ENCODE results near the gene CLEC17A. TPM values are rescaled to one million over a fixed set of nuclear protein-coding genes. Genes with fewer than 3 reads are reported as not detected.
"Not testable (repeated sequence)": the region's sequence is repeated elsewhere in the genome, so short reads cannot be mapped to it uniquely, and the experiment has no call there.

Gene CLEC17A, protein sequence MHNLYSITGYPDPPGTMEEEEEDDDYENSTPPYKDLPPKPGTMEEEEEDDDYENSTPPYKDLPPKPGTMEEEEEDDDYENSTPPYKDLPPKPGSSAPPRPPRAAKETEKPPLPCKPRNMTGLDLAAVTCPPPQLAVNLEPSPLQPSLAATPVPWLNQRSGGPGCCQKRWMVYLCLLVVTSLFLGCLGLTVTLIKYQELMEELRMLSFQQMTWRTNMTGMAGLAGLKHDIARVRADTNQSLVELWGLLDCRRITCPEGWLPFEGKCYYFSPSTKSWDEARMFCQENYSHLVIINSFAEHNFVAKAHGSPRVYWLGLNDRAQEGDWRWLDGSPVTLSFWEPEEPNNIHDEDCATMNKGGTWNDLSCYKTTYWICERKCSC
- 0.09 TPM for total RNA-seq

DNA sequence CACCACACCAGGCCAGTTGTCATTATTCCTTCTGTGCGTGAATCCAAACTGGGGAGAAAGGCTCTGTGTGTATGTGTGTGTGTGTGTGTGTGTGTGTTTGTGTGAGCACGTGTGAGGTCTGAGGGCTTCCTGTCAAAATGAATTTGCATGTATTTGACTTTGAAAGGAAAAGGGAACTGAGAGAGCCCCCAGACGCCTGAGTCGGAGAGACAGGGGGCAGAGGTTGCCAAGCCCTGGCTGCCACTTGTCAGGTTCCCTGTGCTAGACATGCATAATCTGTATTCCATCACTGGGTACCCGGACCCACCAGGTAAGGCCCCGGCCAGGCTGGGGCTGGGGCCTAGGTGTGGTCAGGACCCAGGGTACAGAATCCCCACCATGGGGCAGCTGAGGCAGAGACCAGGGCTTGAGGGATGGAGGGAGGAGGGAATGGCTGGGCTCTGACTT, at the start of gene CLEC17A:
Gene CLEC17A (plus strand): TSS at position 191 of the 447 bp plus-strand sequence. CDS start 77 bp downstream, at position 268.
- DNase-seq (ENCODE audit: low spot score): no peak

GRCh38 chr19:14533450-14533849, 49.4 kb upstream of the CLEC17A start:
- no peak for DNase-seq (ENCODE audit: low spot score)

DNA sequence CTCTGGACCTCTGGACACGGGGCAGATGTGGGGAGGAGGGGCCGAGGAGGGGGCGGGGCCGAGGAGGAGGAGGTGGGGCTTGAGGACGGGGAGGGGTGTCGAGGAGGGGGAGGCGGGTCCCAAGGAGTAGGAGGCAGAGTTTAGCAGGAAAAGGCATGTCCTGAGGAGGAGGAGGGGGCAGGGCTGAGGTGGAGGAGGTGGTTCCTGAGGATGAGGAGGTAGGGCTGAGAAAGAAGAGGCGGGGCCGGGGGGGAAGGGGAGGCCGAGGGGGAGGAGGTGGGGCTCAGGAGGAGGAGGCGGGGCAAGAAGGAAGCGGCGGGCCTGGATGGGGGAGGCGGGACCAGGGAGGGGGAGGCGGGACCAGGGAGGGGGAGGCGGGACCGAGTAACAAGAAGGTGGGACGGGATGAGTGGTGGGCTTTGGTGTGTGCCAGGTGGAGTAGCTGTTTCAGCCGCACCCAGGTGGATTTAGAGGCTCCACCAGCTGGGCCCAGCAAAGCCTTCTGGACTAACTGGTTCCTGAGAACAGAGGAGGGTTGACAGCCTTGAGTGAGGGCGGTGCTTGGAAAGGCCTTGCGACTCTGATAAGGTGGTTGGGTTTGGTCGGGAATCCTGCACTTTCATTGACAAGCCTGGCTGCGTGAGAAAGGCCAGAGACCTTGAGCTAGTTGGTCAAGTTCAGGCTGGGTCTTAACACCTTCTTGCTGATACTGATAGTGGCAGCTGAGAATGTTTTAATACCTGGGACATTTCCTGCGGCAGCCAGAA, 45.8 kb upstream of the CLEC17A start:
- peak; percentile 77 for DNase-seq (ENCODE audit: low spot score)

- no peak for DNase-seq (ENCODE audit: low spot score)
Measured at GRCh38 chr19:14540741-14541525, 42.0 kb upstream of the CLEC17A start.

- DNase-seq (ENCODE audit: low spot score): not testable (repeated sequence)
Measured at GRCh38 chr19:14541979-14542378, 40.9 kb upstream of the CLEC17A start.

- no peak for DNase-seq (ENCODE audit: low spot score)
Measured at GRCh38 chr19:14542711-14543328, 40.1 kb upstream of the CLEC17A start.

DNA sequence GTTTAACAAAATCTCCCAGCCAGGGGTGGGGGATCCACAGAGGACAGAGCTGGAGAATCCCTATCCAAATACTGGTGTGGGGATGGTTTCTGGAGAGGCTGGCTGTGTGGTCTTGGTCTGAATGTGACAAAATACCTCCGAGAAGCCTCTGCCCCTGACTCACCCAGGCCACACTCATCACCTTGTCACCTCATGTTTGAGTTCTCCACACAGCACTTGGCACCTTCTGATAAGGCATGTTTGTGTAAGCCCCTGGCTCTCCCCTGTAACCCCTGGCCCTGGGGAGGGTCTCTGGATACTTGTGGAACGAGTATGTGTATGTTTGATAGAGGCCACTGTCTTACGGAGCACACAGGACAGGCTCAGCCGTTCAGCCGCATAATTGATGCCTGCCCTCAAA, 38.8 kb upstream of the CLEC17A start:
- DNase-seq (ENCODE audit: low spot score): no peak

DNA sequence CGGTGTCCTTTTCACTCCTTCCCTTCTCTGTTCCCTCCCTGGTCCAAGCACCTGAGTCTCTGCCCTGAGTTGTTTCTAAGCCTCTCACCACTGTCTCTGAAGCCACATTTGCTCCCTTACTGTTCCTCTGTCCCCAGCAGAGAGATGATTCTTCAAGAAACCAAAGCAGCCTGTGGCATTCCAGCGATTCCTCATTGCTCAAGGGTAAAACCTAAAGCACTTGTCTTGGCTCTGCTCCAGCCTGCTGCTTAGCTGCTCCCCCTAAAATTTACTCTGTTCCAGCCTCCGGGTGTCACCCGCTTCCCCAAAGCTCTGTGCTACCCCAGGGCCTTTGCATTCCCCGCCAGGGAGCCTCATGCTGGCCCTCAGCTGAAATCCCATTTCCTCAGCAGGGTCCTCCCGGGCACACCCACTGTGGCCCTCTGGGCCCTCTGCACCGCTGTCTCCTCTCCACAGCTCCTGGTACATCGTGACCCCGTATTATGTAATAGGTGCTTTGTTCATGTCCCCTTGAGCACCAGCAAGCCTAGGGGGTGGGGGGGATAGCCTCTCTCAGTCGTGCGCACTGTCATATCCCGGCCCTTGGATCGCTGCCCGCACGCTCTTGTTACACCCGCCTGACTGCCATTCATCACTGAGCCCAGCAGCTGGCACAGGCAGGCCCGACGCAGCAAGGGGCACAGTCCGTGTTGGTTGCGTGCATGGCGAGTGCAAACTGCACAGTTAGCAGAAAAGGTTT, 37.7 kb upstream of the CLEC17A start:
- DNase-seq (ENCODE audit: low spot score): no peak

- no peak for DNase-seq (ENCODE audit: low spot score)
Measured at GRCh38 chr19:14545716-14546082, 37.2 kb upstream of the CLEC17A start.

DNA sequence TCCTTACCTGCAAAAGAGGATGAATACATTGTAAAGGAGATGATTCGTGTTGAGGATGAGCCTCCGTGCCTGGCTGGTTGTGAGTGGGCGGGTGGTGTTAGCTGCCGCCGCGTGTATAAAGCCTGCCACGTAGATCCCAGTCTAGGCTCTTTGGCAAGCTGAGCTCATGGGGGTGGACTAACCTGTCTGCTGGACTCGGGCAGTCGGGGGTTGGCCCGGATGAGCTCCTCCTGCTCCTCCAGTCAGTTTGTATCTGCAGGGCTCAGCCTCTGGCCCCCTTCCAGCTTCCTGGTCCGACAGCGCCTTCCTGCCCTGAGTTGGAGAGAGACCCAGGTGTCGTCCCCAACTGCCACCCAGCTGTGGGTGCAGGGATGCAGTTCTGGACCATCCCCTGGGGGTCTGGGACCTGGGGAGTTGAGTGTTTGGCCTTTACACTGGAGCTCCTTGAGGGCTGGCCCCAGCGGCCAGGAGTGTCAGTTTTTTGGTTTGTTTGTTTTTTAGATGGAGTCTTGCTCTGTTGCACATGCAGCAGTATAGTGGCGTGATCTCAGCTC, 32.6 kb upstream of the CLEC17A start:
- DNase-seq (ENCODE audit: low spot score): peak; percentile 67

- DNase-seq (ENCODE audit: low spot score): peak; percentile 39
Measured at GRCh38 chr19:14551134-14552005, 31.5 kb upstream of the CLEC17A start.

- DNase-seq (ENCODE audit: low spot score): not testable (repeated sequence)
Measured at GRCh38 chr19:14552006-14552360, 30.9 kb upstream of the CLEC17A start.

- no peak for DNase-seq (ENCODE audit: low spot score)
Measured at GRCh38 chr19:14553042-14553938, 29.6 kb upstream of the CLEC17A start.

DNA sequence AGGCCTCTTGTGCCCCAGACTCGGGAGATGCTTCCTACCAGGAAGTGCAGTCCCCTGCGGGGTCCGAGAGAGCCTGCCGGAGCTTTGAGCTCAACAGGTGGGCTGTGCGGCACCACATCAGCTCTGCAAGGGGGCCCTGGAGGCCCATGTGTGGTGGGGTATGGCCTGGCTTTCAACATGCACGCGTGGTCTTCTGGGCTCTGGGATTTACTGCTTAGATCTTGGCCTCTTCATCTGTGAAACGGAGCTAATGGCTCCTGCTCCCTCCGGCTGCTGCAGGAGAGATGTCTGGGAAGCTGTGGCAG, 29.0 kb upstream of the CLEC17A start:
- DNase-seq (ENCODE audit: low spot score): no peak

DNA sequence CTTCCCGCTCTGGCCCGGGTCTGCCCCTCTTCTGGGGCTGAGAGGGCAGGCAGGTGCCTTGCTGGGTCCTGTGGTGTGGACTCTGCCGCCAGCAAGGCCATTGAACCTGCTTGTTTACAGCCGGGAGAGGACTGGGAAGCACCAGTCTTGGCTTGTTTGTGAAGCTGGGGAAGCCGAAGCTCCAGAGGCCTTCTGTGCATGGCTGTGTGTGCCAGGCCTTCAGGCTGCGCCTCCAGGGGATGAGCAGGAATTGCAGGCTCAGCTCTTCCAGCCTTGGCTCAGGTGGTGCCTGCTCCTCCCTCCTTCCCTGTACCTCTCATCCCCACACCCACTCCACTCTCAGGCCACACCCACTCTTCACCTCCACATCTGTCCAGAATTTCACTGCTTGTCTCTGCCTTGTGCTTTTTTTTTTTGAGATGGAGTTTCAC, 28.5 kb upstream of the CLEC17A start:
- peak; percentile 19 for DNase-seq (ENCODE audit: low spot score)

- DNase-seq (ENCODE audit: low spot score): no peak
Measured at GRCh38 chr19:14555918-14556661, 26.8 kb upstream of the CLEC17A start.

- DNase-seq (ENCODE audit: low spot score): peak; percentile 65
Measured at GRCh38 chr19:14556662-14557188, 26.2 kb upstream of the CLEC17A start.

Measured in mucosa of gallbladder (tissue), 1 donor.